NOMO-1 treated with dmso at 0.1 percent for 144 hours (cell line): ENCODE measurements around the gene KARS1.

Experiments used
- DNase-seq: peaks from one replicate; lab custom pipeline; 2025; ENCODE audit not compliant: unreplicated experiment; lab: John Stamatoyannopoulos, UW

KARS1 gene

DNA sequence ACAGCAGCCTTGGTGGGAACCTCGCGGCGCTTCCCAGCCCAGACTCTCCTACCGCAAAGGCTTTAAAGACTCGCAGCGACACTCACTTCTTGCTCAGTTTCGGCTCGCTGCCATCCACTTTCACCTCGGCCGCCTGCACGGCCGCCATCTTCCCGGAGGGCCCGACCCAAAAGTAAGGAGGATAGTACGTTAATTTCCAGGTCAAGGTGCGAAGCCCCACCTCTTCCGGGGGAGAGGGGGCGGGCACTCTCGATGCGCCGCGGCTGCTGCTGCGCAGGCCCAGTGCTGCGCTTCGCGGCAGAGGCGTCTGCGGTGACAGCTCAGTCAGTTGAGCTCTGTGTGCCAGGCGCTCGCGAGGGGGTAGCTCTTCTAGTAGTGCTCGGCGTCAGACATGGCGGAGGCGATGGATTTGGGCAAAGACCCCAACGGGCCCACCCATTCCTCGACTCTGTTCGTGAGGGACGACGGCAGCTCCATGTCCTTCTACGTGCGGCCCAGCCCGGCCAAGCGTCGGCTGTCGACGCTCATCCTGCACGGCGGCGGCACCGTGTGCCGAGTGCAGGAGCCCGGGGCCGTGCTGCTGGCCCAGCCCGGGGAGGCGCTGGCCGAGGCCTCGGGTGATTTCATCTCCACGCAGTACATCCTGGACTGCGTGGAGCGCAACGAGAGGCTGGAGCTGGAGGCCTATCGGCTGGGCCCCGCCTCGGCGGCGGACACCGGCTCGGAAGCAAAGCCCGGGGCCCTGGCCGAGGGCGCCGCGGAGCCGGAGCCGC lies at the start of gene KARS1, which contains the start of gene TERF2IP:
Gene KARS1, minus strand, starts transcription at position 174 of the 773 bp plus-strand sequence. Its CDS starts 26 bp downstream, at position 148.
Gene TERF2IP, plus strand, starts transcription at position 282 of the 773 bp plus-strand sequence. Its CDS starts 110 bp downstream, at position 392.
- peak; percentile 95 for DNase-seq

DNA sequence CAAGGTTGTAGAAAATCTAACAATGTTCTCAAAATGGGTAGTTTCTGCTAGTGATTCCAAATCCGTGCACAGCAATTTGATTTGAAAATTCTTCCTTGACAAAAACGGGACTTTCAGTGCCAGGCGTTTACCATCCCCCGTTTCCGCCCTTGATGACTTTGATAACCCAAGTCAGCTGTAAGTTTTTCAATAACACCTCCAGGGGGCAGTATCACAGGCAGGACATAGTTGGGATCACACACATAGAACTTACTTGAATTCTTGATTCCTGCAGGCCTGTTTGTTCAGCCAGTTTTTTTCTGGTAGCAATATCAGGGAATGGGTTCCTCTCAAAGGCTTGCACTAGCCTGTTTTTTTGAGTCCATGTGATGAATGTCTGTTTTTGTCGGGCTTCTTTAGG lies 48.2 kb upstream of the KARS1 start:
- DNase-seq, result no peak

DNA sequence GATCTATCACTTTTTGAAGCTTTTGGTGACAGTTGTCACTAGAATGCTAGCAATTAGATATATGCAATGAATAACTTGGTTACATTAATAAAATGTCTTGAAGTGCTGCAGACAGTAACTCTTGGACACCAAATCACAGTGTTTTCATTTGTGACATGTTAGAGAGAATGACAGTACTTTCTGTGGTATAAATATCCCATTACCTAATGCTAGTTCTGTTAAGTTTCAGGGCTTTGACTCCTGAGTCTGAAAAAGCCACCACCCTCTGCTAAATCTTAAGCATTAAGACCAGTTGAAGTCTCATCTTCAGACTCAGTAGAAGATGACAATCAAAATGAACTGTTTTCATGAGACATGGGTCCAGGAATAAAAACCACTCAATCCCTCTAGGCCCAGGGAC lies 39.9 kb upstream of the KARS1 start:
- no peak for DNase-seq

DNA sequence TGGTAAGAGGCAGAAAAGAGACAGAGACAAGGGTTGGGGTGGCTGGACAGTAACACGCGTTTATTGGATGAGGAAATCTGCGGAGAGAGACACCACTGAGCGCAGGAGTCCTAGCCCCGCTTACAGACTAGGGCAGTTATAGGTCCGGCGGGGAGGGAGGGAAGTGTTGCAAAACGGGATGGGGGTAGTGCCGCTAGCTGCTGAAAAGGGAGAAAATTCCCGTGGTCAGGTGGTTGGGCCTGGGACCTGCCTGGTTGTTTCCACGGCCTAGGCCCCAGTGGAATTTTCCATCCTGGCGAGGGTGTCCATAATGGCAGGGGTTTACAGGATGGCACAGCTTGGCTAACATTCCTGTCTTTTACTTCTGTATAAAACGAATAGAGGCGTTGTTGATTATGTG lies 34.8 kb upstream of the KARS1 start:
- no peak for DNase-seq

DNA sequence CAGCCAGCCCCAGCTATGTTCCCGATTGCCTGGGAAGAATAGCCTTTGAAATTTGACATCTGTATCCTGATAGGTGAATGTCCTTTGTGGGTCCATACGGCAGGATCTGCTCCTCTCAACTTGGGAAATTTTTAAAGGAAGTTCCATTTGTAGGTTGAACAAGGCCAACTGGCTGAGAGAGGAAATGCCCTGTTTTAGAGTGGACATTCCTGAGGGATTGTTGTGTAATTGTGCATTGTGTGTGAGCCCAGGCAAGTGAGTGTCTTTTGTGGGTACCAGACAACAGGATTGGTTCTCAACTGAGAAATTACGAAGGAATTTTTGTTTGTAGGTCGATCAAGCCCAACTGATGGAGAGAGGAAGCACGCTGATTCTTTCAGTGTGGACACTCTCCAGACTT lies 31.9 kb upstream of the KARS1 start:
- DNase-seq, result no peak

DNA sequence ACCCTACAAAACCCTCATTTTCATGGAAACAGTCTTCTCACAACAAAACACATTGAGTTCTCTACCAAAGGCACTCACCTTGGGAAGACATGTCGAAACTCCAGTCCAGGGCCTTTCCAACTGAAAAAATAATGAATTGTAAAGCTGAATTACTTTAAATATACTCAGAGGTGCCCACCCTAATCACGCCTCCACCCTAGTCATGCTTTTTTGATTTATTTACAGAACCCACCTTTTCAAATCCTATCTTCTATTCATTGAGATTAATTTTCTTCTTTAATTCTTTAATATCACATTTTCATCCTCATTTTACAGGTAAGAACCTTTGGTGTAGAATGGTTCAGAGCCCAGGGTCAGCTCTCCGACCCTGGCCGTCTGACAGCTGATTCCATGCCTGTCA lies 29.4 kb upstream of the KARS1 start, which contains the start of gene CPHXL2:
Gene CPHXL2, minus strand, starts transcription at position 101 of the 400 bp plus-strand sequence. Its CDS starts 10 bp downstream, at position 91.
- DNase-seq, result no peak

DNA sequence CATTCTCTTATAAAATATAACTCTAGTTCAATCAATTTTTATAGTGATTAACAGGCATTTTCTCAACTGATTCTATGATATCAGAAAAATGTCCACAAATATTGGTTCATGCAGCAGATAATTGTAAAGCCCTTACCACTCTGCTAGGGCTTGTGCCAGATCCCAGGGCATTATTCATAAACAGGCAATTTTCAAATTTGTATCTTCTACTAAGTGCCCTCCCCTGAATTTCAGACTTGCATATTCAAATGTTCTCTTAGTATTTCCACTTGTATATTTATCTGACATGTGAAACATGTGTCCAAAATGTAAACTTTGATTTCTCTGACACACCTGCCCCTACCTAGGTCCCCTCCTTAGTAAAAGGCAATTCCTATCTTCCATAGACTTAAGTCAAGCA lies 20.0 kb upstream of the KARS1 start:
- no peak for DNase-seq

DNA sequence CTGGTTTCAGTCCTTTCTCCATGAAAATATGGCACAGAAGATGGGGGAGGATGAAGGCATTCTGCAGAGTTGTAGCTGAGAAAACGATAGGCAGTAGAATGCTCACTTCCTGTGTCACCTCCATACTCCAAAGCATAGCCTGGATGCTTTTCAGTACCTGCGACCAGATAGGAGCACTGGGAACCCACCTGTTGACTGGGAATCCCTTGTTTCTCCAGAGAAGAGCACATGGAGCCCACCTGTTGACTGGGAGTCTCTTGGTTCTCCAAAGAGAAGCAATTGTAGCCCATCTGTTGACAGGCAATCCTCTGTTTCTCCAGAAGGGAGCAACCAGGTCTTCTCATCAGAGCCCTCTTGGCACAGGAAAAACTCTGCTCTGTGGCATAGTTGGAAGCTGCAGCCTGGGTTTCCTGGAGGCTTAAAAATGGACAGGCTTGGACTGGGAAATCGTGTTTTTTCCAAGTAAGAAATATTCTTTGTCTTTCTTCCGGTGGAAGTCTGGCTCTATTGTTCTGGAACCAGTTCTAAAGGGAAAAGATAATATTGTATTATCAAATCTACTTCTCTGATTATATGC lies 13.3 kb upstream of the KARS1 start:
- no peak for DNase-seq

DNA sequence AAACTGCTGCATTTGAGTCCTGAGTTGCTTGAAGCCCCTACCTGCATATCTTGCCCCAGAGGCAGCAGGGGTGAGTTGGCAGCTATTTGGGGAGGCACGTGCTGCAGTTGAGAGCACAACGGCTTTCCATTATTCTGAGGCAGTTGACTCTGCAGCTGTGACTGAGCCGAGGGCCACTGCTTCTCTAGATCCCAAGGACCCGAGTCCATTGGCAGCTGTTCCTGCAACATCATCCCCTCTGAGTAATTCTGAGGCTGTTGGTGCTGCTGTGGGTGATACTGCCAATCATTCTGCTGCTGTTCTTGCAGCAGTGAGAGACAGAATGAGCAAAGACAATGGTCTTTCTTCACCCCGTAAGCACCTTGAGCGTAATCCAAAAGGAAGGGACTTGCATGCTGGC lies 12.9 kb upstream of the KARS1 start:
- no peak for DNase-seq

DNA sequence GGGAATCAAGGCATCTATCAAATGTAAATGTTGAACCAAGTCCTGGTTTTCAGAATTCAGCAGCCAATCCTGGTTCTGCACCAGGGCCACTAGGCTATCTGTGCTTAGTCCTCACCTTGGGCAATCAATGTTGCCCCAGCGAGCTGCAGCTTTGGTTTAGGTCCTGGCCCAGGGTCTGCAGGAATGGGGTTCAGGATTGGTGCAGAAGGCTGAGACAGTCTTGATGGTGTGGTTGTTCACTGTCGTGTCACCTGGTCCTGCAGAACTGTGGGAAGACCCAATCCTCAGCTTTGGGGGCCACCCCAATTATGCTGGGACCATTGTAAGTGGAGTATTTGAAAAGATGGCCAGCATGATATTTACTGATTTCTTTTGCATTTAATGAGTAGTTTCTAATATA lies 10.7 kb upstream of the KARS1 start:
- no peak for DNase-seq

DNA sequence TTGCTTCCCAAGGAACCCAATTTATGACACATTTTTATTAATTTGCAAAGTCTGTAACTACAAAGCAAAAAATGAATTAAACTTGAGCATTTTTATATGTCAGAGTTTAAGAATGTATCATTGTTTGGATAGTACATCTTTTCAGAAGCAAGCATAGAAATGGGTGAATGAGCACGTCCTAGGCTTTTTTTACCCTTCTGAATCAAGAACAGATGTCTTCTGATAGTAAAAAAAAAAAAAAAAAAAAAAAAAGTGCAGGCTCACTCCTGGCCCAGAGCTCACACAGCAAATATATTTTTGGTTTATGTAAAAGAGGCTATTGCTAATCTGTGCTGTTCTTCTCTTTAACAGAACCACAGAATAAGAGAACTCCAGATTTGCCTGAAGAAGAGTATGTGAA lies 6.5 kb upstream of the KARS1 start:
- no peak for DNase-seq

DNA sequence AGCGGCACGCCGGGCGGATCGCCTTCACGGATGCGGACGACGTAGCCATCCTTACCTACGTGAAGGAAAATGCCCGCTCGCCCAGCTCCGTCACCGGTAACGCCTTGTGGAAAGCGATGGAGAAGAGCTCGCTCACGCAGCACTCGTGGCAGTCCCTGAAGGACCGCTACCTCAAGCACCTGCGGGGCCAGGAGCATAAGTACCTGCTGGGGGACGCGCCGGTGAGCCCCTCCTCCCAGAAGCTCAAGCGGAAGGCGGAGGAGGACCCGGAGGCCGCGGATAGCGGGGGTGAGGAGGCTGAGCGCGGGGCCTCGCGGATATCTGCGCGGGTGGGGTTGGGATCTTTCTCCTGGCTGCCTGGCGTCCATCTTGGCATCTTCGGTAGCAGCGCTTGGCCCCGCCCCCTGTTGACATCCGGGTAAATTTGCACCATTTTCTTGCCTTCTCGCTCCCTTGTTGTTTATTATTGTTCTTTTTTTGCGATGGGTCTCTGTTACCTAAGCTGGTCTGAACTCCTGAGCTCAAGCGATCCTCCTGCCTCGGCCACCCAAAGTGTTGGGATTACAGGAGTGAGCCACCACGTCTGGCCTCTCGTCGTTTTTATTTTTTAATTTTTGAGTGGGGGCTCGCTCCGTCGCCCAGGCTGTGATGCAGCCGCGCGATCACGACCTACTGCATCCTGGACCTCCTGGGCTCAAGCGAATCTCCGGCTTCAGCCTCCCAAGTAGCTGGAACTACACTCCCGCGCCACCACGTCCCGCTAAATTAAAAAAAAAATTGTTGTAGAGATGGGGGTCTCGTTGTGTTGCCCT lies 1.0 kb upstream of the KARS1 start:
- peak; percentile 69 for DNase-seq

DNA sequence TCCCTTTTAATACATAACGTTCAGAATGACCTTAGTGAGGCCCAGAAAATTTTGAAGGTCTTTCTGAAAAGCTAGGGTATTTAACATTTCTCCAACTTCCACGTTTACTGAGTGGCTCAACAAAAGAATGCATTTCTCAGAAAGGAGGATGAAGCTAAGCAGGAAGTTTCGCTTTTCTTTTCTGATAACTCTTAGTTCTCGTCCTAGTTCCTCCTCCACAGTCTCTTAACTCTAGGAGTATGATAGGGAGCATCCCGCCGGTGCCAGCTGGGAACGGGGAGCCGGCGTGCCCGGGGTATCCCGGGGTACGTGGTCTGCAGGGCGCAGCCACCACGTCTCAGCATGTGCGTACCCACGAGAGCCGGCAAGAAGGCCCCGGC lies 363 bp downstream of the KARS1 start:
- no peak for DNase-seq

DNA sequence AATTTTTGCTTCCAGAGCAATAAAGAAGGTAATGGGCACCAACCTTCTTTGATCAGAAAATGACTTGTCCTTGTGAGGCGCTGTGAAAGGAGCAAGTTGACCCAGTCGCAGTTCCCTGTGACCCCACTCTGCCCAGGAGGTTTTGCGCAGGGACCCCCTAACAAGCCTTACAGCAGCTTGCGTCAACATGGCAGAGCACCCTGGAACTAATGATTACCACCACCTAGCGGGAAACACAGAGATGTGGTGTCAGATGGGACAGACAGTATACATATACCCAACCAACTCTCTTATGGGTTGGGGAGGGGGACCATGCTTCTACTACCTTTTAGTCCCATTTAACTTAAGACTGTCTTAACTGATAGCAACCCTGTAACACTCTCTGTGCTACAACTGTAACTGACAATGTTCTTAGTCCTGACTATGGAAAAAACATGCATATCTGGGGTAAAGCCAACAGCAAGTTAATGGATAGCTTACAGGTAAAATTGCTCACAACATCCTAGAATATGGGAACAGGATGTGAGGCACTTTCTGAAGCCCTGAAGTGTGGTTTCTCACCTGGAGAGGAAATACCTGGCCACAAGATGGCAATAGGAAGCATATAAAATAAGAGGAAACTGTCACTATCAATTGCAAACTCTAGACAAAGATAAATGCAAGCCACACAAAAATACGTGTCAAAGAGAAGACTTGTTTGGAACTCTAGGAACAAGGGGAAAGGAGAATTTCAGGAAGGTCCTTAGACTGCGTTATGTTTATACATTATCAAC lies 3.0 kb downstream of the KARS1 start:
- no peak for DNase-seq

DNA sequence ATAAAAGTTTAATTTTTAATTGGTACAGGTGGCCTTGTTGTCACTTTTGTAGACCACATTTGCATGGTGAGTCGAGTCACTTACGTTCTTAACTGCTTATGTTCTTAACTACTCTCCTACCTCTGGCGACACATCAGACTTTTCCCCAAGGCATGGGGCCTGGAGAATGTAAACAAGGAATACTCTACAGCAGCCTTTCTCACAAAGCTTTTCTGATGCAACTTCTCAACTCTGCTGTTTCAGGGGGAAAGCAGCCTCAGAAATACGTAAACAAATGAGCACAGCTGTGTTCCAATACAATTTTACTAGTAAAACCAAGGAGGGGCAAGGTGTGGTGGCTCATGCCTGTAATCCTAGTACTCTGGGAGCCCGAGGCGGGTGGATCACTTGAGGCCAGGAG lies 6.9 kb downstream of the KARS1 start:
- no peak for DNase-seq

DNA sequence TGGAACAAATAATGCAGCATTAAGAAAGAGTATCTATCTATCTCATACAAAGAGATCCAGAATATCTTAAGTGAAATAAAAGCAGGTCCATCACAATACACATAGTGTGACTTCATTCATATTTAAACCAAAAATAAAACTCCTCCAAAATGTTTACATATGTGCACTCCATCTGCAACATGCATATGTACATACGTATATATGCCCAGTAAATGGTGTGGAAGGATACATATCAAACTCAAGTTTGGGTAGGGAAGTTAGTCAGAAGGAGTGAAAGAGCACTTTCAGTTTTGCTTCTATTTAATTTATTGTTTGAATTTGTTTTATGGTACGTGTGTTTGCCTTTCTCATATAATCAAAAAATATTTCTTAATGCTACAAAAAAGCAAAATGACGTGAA lies 12.4 kb downstream of the KARS1 start:
- DNase-seq, result no peak

DNA sequence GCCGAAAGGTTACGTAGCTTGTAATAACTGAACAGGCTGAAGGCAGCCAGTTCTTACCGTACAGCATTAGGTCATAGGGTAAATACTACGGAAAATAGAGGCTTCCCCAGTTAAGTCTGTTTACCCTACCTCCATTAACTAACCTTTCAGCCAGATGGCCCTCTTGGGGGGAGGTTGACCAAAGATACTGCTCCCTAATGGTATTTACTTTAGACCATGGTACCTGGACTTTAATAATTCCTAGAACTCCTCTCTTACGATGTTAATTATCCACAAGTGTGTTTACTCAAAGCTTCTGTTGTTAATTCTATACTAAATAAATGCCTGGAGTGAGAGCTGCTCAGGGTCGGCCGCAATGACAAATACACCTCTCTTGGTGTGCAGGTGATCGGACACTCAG lies 14.6 kb downstream of the KARS1 start:
- no peak for DNase-seq

DNA sequence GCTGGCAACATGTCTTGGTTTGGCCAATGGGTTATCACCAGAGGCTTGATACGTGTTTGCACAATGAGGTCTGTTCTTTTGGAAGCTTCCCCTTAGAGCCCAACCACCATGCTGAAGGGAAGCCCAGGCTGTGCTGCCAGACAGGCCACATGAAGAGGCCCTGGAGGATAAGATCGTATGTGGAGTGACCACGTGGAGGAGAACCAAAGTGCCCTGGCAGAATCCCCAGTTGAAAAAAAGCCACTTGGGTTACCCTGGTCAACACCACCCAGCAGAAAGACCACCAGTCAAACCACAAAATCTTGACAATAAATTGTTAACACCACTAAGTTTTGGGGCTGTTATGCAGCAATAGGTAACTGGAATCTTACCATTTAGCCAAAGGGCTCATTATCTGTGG lies 17.4 kb downstream of the KARS1 start:
- DNase-seq, result no peak

DNA sequence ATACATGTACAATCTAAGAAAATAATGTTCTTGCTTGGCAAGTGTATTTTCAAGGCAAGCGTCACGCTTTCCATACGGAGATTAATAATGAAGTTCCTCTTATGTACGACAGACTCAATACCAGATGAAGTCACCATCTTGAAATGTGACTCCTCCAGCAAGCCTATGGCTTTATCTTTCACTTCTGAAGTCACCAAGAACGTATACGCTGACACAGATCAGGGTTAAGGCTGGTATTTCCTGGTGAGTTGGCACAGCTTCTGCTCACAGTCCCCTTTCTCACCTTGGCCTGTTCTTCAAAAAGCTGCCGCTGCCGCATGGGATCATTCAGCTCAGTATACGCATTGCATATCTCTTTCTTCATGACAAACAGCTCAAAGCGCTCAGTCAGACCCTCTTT lies 18.3 kb downstream of the KARS1 start:
- no peak for DNase-seq

DNA sequence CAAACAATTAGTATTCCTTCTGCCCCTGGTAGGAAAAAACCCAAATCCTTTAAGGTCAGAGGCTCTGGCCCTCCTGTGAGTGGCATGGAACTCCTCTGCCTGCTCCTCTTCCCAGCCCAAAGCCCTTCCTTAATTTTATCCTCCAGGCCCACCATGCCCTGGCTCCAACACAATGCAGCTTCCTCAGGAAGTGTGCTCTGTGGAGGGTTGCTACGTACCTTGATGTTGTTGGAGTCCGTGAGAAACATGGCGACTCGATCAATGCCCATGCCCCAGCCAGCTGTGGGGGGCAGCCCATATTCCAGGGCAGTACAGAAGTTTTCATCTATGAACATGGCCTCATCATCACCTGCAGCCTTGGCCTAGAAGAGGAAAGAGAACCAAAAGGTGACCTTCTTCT lies 19.1 kb downstream of the KARS1 start:
- DNase-seq, result no peak

DNA sequence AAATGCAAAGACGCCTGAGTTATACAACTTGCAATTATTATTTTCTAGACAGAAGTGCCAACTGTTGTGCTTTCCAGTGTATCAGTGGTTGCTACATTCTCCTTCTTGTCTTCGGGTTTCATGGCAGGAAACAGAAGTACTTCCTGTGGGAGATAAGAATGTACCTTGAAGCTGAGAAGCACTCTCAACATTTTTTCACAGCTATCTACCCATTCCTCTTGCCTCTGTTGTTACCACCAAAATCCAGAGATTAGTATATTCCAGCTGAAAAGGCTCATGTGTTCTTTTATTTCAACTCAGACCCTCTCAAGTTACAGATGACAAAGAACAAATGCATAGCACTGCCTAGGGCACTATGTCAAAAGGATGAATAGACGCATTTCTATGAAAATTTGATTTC lies 19.6 kb downstream of the KARS1 start:
- no peak for DNase-seq
